ENCODE data around the gene MYLK.
"Not testable (repeated sequence)": the region's sequence is repeated elsewhere in the genome, so short reads cannot be mapped to it uniquely, and the experiment has no call there.

DNA sequence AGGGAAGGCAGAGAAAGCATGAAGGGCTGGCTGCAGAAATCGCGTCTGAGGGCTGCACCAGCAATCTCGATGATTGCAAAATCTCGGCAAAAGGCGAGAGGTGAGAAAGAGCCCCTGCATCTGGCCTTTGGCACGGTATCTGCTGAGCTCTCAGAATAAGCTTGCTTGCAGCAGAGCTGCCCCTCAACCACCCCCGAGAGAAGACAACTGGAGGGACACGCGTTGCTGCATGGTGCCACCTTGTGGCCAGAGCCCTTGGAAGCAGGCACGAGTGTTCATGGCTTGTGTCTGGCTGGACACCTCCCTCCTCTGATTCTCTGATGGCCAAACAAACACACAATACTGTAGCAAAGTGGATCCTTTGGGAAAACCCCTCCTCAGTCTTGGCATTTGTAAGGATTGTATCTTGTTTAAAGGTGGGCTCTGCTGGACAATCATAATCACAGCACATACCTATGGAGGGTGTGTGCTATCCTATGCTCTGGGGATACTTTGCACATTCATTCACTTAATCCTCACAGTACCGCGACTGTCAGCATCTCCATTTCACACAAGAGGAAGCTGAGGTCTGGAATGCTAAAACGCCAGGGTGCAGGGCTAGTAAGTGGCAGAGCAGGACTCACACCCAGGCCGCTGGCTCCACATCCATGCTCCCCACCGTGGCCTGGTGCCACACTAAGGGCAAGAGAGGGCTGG lies 164.9 kb downstream of the MYLK start:
- TF ChIP-seq SMC3 (IDR thresholded peaks at IDR 0.05; ENCODE audit: low read depth, low read length), result peak; percentile 67
- TF ChIP-seq, protein P1, sequence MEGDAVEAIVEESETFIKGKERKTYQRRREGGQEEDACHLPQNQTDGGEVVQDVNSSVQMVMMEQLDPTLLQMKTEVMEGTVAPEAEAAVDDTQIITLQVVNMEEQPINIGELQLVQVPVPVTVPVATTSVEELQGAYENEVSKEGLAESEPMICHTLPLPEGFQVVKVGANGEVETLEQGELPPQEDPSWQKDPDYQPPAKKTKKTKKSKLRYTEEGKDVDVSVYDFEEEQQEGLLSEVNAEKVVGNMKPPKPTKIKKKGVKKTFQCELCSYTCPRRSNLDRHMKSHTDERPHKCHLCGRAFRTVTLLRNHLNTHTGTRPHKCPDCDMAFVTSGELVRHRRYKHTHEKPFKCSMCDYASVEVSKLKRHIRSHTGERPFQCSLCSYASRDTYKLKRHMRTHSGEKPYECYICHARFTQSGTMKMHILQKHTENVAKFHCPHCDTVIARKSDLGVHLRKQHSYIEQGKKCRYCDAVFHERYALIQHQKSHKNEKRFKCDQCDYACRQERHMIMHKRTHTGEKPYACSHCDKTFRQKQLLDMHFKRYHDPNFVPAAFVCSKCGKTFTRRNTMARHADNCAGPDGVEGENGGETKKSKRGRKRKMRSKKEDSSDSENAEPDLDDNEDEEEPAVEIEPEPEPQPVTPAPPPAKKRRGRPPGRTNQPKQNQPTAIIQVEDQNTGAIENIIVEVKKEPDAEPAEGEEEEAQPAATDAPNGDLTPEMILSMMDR (conservative IDR thresholded peaks at IDR 0.05; ENCODE audit: low read depth, low read length), result peak; percentile 67
- TF ChIP-seq BHLHE40 (IDR thresholded peaks at IDR 0.05; ENCODE audit: low read depth, low read length), result peak; percentile 53; the same call in 1 of the 2 replicates
- TF ChIP-seq POLR2A (IDR thresholded peaks at IDR 0.05; ENCODE audit: low read depth, low read length); RCOR1 (IDR thresholded peaks at IDR 0.05; ENCODE audit: insufficient replicate concordance, low read length); MAFK (IDR thresholded peaks at IDR 0.05; ENCODE audit: low read depth, low read length); FOS (IDR thresholded peaks at IDR 0.05; ENCODE audit: low read depth, low read length): not testable (repeated sequence)
- TF ChIP-seq RAD21 (IDR thresholded peaks at IDR 0.05; ENCODE audit: low read length), result peak; percentile 69

Measured in IMR-90 (cell line).